Astrocyte of the spinal cord (primary cell): ENCODE measurements around the gene PSMA3.
A peak's percentile ranks its signal among the peaks of the same experiment; 100 is the strongest.

Experiments used
- DNase-seq: peaks from one replicate; pipeline ENCODE4 v3.0.0; 2011; ENCODE audit warnings: low read depth, low spot score
- H3K4me3 ChIP-seq: 2 replicates; pipeline ENCODE4 v1.5.1; 2011; ENCODE audit warnings: low read depth, mild to moderate bottlenecking, low read length, moderate library complexity
- CTCF ChIP-seq: IDR thresholded peaks from 2 replicates; pipeline ENCODE4 v1.5.1; 2012; ENCODE audit warnings: low read depth, mild to moderate bottlenecking, low read length, inconsistent platforms
- in situ Hi-C: cut with HindIII; loops from 2 replicates; pipeline ENCODE4 v1.10.0; 2017; ENCODE audit warnings: low sequenced_read_pairs

PSMA3 gene

GRCh38 chr14:58280954-58281787, 36.5 kb downstream of the PSMA3 start:
- no peak for TF ChIP-seq CTCF
- H3K4me3 ChIP-seq: no peak overlapping the region
- peak; percentile 89 for DNase-seq
- in situ Hi-C loops: no loop called here

- no peak overlapping the region for H3K4me3 ChIP-seq
Observed at GRCh38 chr14:58281969-58282368, 37.3 kb downstream of the PSMA3 start.

GRCh38 chr14:58282925-58283593, 38.4 kb downstream of the PSMA3 start:
- DNase-seq: no peak
- no peak overlapping the region for H3K4me3 ChIP-seq
- TF ChIP-seq CTCF: no peak
- in situ Hi-C loops: no loop called here

More at GRCh38 chr14:58281969-58282368, 37.3 kb downstream of the PSMA3 start:
- no peak for DNase-seq
- in situ Hi-C loops: no loop called here
- TF ChIP-seq CTCF: no peak

- no peak for DNase-seq
- H3K4me3 ChIP-seq: no peak overlapping the region
- no peak for TF ChIP-seq CTCF
- in situ Hi-C loops: no loop called here
Observed at GRCh38 chr14:58283730-58284129, 39.1 kb downstream of the PSMA3 start.

GRCh38 chr14:58285132-58285531, 40.5 kb downstream of the PSMA3 start:
- in situ Hi-C loops: no loop called here
- H3K4me3 ChIP-seq: no peak overlapping the region
- TF ChIP-seq CTCF: no peak
- DNase-seq: no peak

- in situ Hi-C loops: no loop called here
- no peak for DNase-seq
- no peak for TF ChIP-seq CTCF
- no peak overlapping the region for H3K4me3 ChIP-seq
Observed at GRCh38 chr14:58287607-58288042, 43.0 kb downstream of the PSMA3 start.
